HG02763 (cell line): Measurements from ENCODE around the gene ZNF598.
A peak's percentile ranks its signal among the peaks of the same experiment; 100 is the strongest.
"Not testable (repeated sequence)": the region's sequence is repeated elsewhere in the genome, so short reads cannot be mapped to it uniquely, and the experiment has no call there.

Experiments used
- ATAC-seq: cut with Tn5 transposase; IDR thresholded peaks from one replicate; pipeline ENCODE4 v1.9.1; 2021; ENCODE audit warnings: mild to moderate bottlenecking, moderate library complexity; ENCODE audit not compliant: unreplicated experiment

Gene ZNF598

DNA sequence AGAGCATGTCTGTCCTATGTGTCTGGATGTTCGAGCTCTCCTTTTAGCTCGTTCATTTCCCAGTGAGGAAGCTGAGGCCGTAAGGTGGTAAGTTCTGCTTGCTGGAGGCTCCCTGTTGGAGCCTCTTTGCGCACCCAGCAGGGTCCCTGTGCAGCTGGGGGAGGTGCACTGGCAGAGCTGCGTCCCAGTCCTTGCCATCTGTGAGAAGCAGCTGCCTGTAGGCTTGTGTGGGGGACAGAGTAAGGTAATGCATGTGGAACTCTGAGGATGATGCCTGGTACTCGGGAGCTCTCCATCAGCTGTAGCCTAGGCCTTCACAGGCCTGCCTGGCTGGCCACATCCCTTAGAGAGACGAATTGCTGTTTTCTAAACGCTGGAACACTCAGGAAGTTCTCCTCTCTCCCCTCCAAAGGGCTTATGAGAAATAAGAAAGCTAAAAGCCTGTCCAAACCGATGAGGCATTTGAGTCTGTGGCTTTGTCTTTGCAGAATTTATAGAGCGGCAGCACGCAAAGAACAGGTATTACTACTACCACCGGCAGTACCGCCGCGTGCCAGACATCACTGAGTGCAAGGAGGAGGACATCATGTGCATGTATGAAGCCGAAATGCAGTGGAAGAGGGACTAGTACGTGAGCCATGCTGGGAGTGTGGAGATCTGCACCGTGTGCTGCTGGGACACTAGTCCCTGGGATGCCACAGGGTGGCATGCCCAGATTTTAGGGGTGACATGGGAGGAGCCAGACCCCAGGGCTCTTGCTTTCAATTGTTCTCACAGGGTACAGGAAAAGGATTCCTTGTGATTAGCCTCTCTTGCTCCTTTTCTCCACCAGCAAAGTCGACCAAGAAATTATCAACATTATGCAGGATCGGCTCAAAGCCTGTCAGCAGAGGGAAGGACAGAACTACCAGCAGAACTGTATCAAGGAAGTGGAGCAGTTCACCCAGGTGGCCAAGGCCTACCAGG, 48.7 kb downstream of the ZNF598 start:
- no peak for ATAC-seq

GRCh38 chr16:1959269-1960039, 50.2 kb downstream of the ZNF598 start, which contains the start of gene NDUFB10:
Gene NDUFB10 (plus strand): TSS chr16:1959538. CDS start chr16:1959625, 87 bp downstream.
- ATAC-seq, result peak; percentile 75

DNA sequence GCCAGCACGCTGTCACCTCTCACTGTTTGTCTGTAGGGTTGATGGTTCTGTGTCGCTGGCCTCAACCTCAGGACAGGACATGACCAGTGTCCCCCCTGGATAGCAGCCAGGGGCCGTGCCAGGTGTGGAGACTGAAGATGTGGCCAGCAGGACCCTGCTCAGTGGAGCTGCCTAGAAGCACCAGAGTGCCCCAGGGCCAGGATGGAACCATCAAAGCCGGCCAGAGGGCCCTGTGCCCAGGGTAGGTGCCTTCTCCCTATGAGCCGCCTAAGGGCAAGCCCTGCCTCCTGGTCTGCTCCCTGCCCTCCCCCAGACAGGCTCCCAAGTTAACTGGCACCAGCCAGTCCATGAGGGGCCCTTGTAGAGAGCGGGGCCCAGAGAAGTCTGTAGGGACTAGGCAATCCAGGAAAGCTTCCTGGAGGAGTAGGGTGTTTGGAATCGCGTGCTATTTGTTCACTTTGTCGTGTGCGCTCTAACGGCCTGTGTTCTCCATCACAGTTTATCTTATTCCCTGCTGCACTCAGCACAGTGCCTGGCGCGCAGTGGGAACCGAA, 50.8 kb downstream of the ZNF598 start:
- ATAC-seq, result no peak

GRCh38 chr16:1958143-1958491, 51.5 kb downstream of the ZNF598 start:
- not testable (repeated sequence) for ATAC-seq

DNA sequence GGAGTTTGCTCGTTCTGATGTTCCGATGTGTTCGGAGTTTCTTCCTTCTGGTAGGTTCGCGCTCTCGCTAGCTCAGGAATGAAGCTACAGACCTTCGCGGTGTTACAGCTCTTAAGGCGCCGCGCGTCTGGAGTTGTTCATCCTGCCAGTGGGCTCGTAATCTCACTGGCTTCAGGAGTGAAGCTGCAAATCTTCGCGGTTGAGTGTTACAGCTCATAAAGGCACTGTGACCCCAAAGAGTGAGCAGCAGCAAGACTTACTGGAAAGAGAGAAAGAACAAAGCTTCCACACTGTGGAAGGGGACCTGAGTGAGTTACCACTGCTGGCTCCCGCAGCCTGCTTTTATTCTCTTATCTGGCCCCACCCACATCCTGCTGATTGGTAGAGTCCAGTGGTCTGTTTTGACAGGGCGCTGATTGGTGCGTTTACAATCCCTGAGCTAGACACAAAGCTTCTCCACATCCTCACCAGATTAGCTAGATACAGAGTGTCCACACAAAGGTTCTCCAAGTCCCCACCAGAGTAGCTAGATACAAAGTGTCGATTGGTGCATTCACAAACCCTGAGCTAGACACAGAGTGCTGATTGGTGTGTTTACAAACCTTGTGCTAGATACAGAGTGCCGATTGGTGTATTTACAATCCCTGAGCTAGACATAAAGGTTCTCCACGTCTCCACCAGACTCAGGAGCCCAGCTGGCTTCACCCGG, 52.0 kb downstream of the ZNF598 start:
- ATAC-seq, result not testable (repeated sequence)

DNA sequence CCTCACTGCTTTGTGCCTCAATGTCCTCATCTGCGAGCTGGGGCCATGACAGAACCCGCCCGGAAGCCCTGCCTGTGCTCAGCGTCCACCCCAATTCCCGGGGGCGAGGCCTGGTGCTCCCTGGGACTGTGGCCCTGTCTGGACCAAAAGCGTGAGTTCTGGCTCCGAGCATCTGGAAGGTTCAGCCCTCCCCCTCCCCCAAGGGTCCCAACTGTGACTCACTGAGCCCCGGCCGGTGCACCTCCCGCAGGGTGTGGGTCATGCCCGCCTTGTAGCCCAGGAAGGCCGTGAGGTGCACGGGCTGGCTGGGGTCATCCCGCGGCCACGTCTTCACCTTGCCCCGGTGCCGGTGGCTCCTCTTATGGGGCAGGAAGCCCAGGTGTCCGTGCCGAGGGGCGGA, 55.9 kb downstream of the ZNF598 start:
- ATAC-seq, result no peak

GRCh38 chr16:1950559-1950958, 59.1 kb downstream of the ZNF598 start:
- ATAC-seq, result no peak

DNA sequence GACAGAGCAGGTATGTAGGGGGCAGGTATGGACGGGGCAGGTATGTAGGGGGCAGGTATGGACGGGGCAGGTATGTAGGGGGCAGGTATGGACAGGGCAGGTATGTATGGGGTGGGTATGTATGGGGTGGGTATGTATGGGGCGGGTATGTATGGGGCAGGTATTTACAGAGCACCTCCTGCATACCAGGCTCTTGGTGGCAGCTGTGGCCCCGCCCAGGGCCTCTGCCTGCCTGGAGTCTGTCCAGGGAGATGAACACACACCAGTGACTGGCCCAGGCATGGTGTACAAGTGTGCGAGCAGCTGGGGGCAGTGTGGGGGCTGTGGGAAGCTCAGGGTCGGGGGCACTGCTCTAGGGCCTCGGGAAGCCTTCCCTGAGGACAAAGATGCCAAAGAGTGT, 59.6 kb downstream of the ZNF598 start:
- ATAC-seq, result no peak

DNA sequence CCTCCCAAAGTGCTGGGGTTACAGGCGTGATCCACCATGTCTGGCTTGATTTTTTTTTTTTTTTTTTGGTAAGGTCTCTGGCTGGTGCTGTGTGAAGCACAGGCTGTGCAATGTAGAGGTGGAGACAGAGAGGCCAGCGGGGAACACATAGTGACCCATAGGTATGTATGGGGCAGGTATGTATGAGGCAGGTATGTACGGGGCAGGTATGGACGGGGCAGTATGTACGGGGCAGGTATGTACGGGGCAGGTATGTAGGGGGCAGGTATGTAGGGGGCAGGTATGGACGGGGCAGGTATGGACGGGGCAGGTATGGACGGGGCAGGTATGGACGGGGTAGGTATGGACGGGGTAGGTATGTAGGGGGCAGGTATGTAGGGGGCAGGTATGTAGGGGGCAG, 60.1 kb downstream of the ZNF598 start:
- no peak for ATAC-seq
